Measurements from ENCODE around the gene STMP1.

GRCh38 chr7:135634191-135634878 is 28.0 kb upstream of the STMP1 start:
- TF ChIP-seq, protein P1, sequence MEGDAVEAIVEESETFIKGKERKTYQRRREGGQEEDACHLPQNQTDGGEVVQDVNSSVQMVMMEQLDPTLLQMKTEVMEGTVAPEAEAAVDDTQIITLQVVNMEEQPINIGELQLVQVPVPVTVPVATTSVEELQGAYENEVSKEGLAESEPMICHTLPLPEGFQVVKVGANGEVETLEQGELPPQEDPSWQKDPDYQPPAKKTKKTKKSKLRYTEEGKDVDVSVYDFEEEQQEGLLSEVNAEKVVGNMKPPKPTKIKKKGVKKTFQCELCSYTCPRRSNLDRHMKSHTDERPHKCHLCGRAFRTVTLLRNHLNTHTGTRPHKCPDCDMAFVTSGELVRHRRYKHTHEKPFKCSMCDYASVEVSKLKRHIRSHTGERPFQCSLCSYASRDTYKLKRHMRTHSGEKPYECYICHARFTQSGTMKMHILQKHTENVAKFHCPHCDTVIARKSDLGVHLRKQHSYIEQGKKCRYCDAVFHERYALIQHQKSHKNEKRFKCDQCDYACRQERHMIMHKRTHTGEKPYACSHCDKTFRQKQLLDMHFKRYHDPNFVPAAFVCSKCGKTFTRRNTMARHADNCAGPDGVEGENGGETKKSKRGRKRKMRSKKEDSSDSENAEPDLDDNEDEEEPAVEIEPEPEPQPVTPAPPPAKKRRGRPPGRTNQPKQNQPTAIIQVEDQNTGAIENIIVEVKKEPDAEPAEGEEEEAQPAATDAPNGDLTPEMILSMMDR (IDR thresholded peaks at IDR 0.05) = no peak
- TF ChIP-seq POLR2AphosphoS5 (IDR thresholded peaks at IDR 0.05) (no peak), EP300 (IDR thresholded peaks at IDR 0.05) (no peak), POLR2A (IDR thresholded peaks at IDR 0.05) (no peak)

Measured in sigmoid colon (tissue), 4 donors.